OCI-LY7 (cell line): ENCODE results near the gene DENND6B. TPM values are rescaled to one million over a fixed set of nuclear protein-coding genes. Genes with fewer than 3 reads are reported as not detected.
A peak's percentile ranks its signal among the peaks of the same experiment; 100 is the strongest.
"Not testable (repeated sequence)": the region's sequence is repeated elsewhere in the genome, so short reads cannot be mapped to it uniquely, and the experiment has no call there.

Experiments
- BruUV-seq: library from RNA; stranded (reverse); fragments of 400-500 nt; replicated peaks from 2 replicates; lab custom pipeline; 2021; lab: Mats Ljungman, UMichigan
- CTCF ChIA-PET: fragments of 300-600 bp; sonication (Branson Sonifier 250); formaldehyde crosslinking; loops from one replicate; lab custom pipeline; 2022; ENCODE audit warnings: antibody characterized with exemption; ENCODE audit not compliant: unreplicated experiment; lab: Charles Lee
- POLR2A ChIA-PET: fragments of 300-600 bp; sonication (Branson Sonifier 250); formaldehyde crosslinking; loops from one replicate; lab custom pipeline; 2022; ENCODE audit warnings: antibody characterized with exemption; lab: Charles Lee
- DNase-seq: peaks from one replicate; pipeline ENCODE4 v3.0.0-alpha.2; 2015; ENCODE audit warnings: low spot score
- H2AFZ ChIP-seq: fragments of 200-600 bp; sonication (generic), shearing (Covaris generic); 2 replicates; pipeline ENCODE4 v1.6.1; 2014; ENCODE audit warnings: mild to moderate bottlenecking, antibody characterized with exemption, low read length, moderate library complexity
- H3K27ac ChIP-seq: fragments of 200-600 bp; sonication (generic); 2 replicates; pipeline ENCODE4 v1.5.1; 2014; ENCODE audit warnings: mixed run types, low read depth, mild to moderate bottlenecking, moderate library complexity, low read length, inconsistent platforms; ENCODE audit not compliant: poor library complexity, severe bottlenecking
- H3K36me3 ChIP-seq: fragments of 200-600 bp; sonication (generic); 2 replicates; pipeline ENCODE4 v1.6.1; 2014; ENCODE audit warnings: mild to moderate bottlenecking, antibody characterized with exemption, low read length, moderate library complexity, mixed read lengths; ENCODE audit not compliant: insufficient read depth
- H3K4me1 ChIP-seq: fragments of 200-600 bp; sonication (generic); 2 replicates; pipeline ENCODE4 v1.5.1; 2014; ENCODE audit warnings: mild to moderate bottlenecking, low read length; ENCODE audit not compliant: insufficient read depth, poor library complexity, severe bottlenecking
- H3K4me2 ChIP-seq: fragments of 200-600 bp; sonication (generic); 2 replicates; pipeline ENCODE4 v1.6.1; 2014; ENCODE audit warnings: mild to moderate bottlenecking, low read length
- H3K4me3 ChIP-seq: fragments of 200-600 bp; sonication (generic); 2 replicates; pipeline ENCODE4 v1.5.1; 2014; ENCODE audit warnings: mild to moderate bottlenecking, low read depth, low read length; ENCODE audit not compliant: poor library complexity, severe bottlenecking
- H3K79me2 ChIP-seq: fragments of 200-600 bp; sonication (generic); 2 replicates; pipeline ENCODE4 v1.6.1; 2016; ENCODE audit warnings: low read depth, mild to moderate bottlenecking, low read length, moderate library complexity, mixed read lengths; ENCODE audit not compliant: insufficient read depth
- H3K9me2 ChIP-seq: fragments of 200-600 bp; sonication (generic); 2 replicates; pipeline ENCODE4 v1.6.1; 2016; ENCODE audit warnings: mild to moderate bottlenecking, low read length, mixed read lengths; ENCODE audit not compliant: insufficient read depth
- H3K9me3 ChIP-seq: fragments of 200-600 bp; sonication (generic); 2 replicates; pipeline ENCODE4 v1.6.1; 2014; ENCODE audit warnings: mild to moderate bottlenecking, mixed run types, low read length, mixed read lengths
- H4K20me1 ChIP-seq: fragments of 200-600 bp; sonication (generic); 2 replicates; pipeline ENCODE4 v1.6.1; 2014; ENCODE audit warnings: mild to moderate bottlenecking, antibody characterized with exemption, low read length, moderate library complexity, mixed read lengths; ENCODE audit not compliant: insufficient read depth
- EZH2phosphoT487 ChIP-seq: fragments of 200-600 bp; sonication (generic); IDR thresholded peaks from 2 replicates; pipeline ENCODE4 v1.6.1; 2018; ENCODE audit warnings: low read depth, borderline replicate concordance, mild to moderate bottlenecking, mixed run types, antibody characterized with exemption, low read length, moderate library complexity, mixed read lengths
- intact Hi-C: fragments of 100-400 bp; cut with micrococcal nuclease; formaldehyde crosslinking; loops from one replicate; pipeline ENCODE4 v1.10.0; 2022; ENCODE audit not compliant: unreplicated experiment
- total RNA-seq, 2 experiments: library from RNA; depleted of rRNA in 1 of 2; stranded (reverse); fragments of >200 nt in 1 of 2; shearing (Covaris generic) in 1 of 2; gene quantifications; 2 replicates each; pipeline ENCODE4 v1.2.3, GENCODE V29; 2014 to 2022
- TF ChIP-seq, protein P1 (sequence below): fragments of 200-600 bp; sonication (generic); conservative IDR thresholded peaks from 2 replicates; pipeline ENCODE4 v1.5.1; 2014; ENCODE audit warnings: mild to moderate bottlenecking, antibody characterized with exemption, low read length, moderate library complexity, mixed read lengths

The DENND6B gene
- total RNA-seq, 2 experiments from 2014 or later = 31.6 to 45.0 TPM

DNA sequence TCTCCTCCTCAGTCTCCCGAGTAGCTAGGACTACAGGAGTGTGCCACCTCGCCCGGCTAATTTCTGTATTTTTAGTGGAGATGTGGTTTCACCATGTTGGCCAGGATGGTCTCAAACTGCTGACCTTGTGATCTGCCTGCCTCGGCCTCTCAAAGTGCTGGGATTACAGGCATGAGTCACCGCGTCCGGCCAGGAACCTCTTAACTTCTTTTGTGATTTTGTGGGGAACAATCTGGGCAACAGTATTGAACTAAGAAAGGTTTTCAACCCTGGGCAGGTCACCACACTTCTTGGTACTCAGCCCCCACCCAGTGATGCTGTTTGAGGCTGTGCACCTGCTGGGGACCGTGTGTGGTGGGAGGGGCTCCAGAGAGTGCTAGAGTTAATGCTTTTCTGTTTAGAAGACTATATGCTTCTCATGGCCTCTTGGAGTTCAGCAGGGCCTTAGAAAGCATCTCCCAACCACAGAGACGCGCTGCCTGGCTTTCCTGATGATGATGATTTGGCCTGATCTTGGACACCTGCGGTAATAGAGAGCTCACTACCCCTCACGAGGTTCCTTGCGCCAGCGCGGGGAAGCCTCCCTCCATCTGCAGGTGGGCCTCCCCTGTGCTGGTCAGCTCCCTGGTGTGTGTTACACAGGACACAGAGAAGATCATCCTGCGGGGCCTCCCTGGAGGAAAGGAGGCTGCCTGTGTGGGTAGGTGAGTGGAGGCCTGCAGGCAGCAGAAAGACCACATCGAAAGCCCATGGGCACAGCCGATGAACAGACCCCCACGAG, 1.2 kb downstream of the DENND6B start:
- Histone ChIP-seq H3K79me2 (no peaks in the 10 kb centered on the region), H3K9me2 (no peaks in the 10 kb centered on the region), H3K4me3 (no peak overlapping the region), H3K36me3 (no peaks in the 10 kb centered on the region), H3K4me1 (peaks cover 32% of the 10 kb centered on the region), H3K9me3 (no peaks in the 10 kb centered on the region), H3K4me2 (peak overlapping the region; percentile 59; the same call in 1 of the 2 replicates), H4K20me1 (no peaks in the 10 kb centered on the region), H2AFZ (no peak overlapping the region), H3K27ac (no peak overlapping the region)
- no TSS peak for BruUV-seq
- intact Hi-C loops = loop anchor here (2.0 to 5.0 kb wide), 2 partner anchors 33 to 49 kb away; no protein-coding TSS in a partner anchor
- no peak for DNase-seq
- ChIA-PET POLR2A (interaction anchor here (0.7 to 1.5 kb wide), 2 partner anchors 9 to 25 kb away, joined by 3 to 8 read pairs; no protein-coding TSS in a partner anchor), CTCF (interaction anchor here (0.8 kb wide), 1 partner anchor 49 kb away, joined by 20 read pairs; no protein-coding TSS in a partner anchor)
- TF ChIP-seq EZH2phosphoT487 = no peak
- TF ChIP-seq, protein P1, sequence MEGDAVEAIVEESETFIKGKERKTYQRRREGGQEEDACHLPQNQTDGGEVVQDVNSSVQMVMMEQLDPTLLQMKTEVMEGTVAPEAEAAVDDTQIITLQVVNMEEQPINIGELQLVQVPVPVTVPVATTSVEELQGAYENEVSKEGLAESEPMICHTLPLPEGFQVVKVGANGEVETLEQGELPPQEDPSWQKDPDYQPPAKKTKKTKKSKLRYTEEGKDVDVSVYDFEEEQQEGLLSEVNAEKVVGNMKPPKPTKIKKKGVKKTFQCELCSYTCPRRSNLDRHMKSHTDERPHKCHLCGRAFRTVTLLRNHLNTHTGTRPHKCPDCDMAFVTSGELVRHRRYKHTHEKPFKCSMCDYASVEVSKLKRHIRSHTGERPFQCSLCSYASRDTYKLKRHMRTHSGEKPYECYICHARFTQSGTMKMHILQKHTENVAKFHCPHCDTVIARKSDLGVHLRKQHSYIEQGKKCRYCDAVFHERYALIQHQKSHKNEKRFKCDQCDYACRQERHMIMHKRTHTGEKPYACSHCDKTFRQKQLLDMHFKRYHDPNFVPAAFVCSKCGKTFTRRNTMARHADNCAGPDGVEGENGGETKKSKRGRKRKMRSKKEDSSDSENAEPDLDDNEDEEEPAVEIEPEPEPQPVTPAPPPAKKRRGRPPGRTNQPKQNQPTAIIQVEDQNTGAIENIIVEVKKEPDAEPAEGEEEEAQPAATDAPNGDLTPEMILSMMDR = no peak

DNA sequence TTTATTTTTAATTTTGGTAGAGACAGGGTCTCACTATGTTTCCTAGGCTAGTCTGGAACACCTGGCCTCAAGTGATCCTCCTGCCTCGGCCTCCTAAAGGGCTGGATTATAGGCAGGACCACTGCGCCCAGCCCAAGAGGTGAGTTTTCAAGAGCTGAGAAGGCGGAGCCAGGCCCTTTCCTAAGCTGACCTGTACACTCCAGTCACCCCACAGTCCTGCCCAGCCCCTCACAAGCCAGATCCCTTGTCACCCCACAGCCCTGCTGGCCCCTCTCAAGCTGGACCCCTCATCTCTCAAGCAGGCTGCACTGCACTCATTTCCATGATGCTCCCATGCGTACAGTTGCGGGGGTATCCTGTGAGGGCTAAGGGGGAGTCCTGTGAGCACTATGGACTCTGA, 2.9 kb downstream of the DENND6B start:
- Histone ChIP-seq H3K9me2 (no peaks in the 10 kb centered on the region), H4K20me1 (no peaks in the 10 kb centered on the region), H3K9me3 (no peaks in the 10 kb centered on the region), H3K4me2 (no peak overlapping the region), H3K27ac (no peak overlapping the region), H2AFZ (no peak overlapping the region), H3K79me2 (no peaks in the 10 kb centered on the region), H3K36me3 (no peaks in the 10 kb centered on the region), H3K4me3 (no peak overlapping the region), H3K4me1 (peaks cover 45% of the 10 kb centered on the region)
- CTCF ChIA-PET = no interaction called here
- intact Hi-C loops = no loop called here
- TF ChIP-seq EZH2phosphoT487 = no peak
- TF ChIP-seq, protein P1 = no peak
- BruUV-seq = no TSS peak
- DNase-seq = no peak
- POLR2A ChIA-PET = interaction anchor here (0.6 to 1.5 kb wide), 3 partner anchors 10 to 84 kb away, joined by 3 to 8 read pairs (median 3); partner anchors contain the start of gene PLXNB2

DNA sequence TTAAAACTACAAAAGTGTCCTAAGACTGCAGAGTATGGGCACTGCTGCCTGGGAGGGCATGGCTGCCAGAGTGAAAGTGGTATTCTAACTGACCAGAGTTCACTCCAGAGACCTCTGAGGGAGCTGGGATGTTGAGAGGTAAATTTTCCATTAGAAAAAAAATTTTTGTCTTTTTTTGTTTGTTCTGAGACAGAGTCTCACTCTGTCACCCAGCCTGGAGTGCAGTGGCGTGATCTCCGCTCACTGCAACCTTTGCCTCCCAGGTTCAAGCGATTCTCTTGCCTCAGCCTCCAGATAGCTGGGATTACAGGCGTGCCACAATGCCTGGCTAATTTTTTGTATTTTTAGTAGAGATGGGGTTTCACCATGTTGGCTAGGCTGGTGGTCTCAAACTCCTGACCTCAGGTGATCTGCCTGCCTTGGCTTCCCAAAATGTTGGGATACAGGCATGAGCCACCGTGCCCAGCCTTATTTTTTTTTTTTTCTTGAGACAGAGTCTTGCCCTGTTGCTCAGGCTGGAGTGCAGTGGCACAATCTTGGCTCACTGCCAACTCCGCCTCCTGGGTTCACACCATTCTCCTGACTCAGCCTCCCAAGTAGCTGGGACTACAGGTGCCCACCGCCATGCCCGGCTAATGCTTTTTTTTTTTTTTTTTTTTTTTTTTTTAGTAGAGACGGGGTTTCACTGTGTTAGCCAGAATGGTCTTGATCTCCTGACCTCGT, 4.3 kb downstream of the DENND6B start:
- H3K27ac ChIP-seq, CTCF ChIA-PET, intact Hi-C loops, H2AFZ ChIP-seq, H4K20me1 ChIP-seq, BruUV-seq, H3K9me3 ChIP-seq, H3K36me3 ChIP-seq, H3K4me3 ChIP-seq, H3K79me2 ChIP-seq, DNase-seq, H3K9me2 ChIP-seq, H3K4me2 ChIP-seq: not testable (repeated sequence)
- POLR2A ChIA-PET = interaction anchor here (1.2 kb wide), 1 partner anchor 12 kb away, joined by 5 read pairs; no protein-coding TSS in a partner anchor
- H3K4me1 ChIP-seq = peaks cover 55% of the 10 kb centered on the region
